MV-4-11 (cell line): ENCODE results near the gene SDCBP2.

Experiments
- DNase-seq: peaks from one replicate; lab custom pipeline; 2025; lab: John Stamatoyannopoulos, UW

SDCBP2 gene

GRCh38 chr20:1331101-1331500, 2.2 kb upstream of the SDCBP2 start:
- DNase-seq: no peak

- no peak for DNase-seq
These were observed 1.3 kb upstream of the SDCBP2 start for GRCh38 chr20:1330075-1330830.

GRCh38 chr20:1327827-1328679, 886 bp downstream of the SDCBP2 start:
- DNase-seq: no peak

GRCh38 chr20:1327241-1327653, 1.7 kb downstream of the SDCBP2 start:
- peak; percentile 25 for DNase-seq

- DNase-seq: no peak
These were observed 2.7 kb downstream of the SDCBP2 start for GRCh38 chr20:1326031-1326930.

GRCh38 chr20:1325173-1326030, 3.5 kb downstream of the SDCBP2 start:
- peak; percentile 97 for DNase-seq

- DNase-seq: no peak
These were observed 4.3 kb downstream of the SDCBP2 start for GRCh38 chr20:1324598-1325172.

GRCh38 chr20:1323830-1324597, 4.9 kb downstream of the SDCBP2 start:
- DNase-seq: no peak

GRCh38 chr20:1323256-1323655, 5.7 kb downstream of the SDCBP2 start:
- no peak for DNase-seq

GRCh38 chr20:1322511-1323245, 6.3 kb downstream of the SDCBP2 start:
- no peak for DNase-seq

GRCh38 chr20:1321654-1321939, 7.3 kb downstream of the SDCBP2 start:
- DNase-seq: no peak

GRCh38 chr20:1320902-1321653, 7.9 kb downstream of the SDCBP2 start:
- DNase-seq: no peak

- DNase-seq: no peak
These were observed 8.9 kb downstream of the SDCBP2 start for GRCh38 chr20:1320016-1320415.

- DNase-seq: no peak
These were observed 9.5 kb downstream of the SDCBP2 start for GRCh38 chr20:1319462-1319861.

- DNase-seq: no peak
These were observed 9.9 kb downstream of the SDCBP2 start for GRCh38 chr20:1319051-1319450.

GRCh38 chr20:1317545-1318255, 11.2 kb downstream of the SDCBP2 start:
- DNase-seq: peak; percentile 28

GRCh38 chr20:1315804-1316203, 13.1 kb downstream of the SDCBP2 start:
- DNase-seq: no peak
